Left ventricle myocardium inferior (tissue), 1 donor: ENCODE measurements around the gene PPIL1. TPM values are rescaled to one million over a fixed set of nuclear protein-coding genes. Genes with fewer than 3 reads are reported as not detected.
A peak's percentile ranks its signal among the peaks of the same experiment; 100 is the strongest.

Source experiments
- DNase-seq: peaks from one replicate; pipeline ENCODE4 v3.0.0-alpha.2; 2020
- H3K27ac ChIP-seq: fragments of 200-600 bp; replicated peaks from 2 replicates; pipeline ENCODE4 v1.8.0; 2021
- H3K27me3 ChIP-seq: fragments of 200-600 bp; 2 replicates; pipeline ENCODE4 v1.8.0; 2021; ENCODE audit warnings: low read depth
- H3K36me3 ChIP-seq: fragments of 200-600 bp; 2 replicates; pipeline ENCODE4 v1.8.0; 2021
- H3K4me1 ChIP-seq: fragments of 200-600 bp; 2 replicates; pipeline ENCODE4 v1.8.0; 2021
- H3K4me3 ChIP-seq: fragments of 200-600 bp; 2 replicates; pipeline ENCODE4 v1.8.0; 2021; ENCODE audit warnings: mild to moderate bottlenecking, moderate library complexity
- H3K9me3 ChIP-seq: fragments of 200-600 bp; replicated peaks from 2 replicates; pipeline ENCODE4 v1.8.0; 2021
- intact Hi-C: fragments of 100-400 bp; cut with micrococcal nuclease; formaldehyde crosslinking; loops from one replicate; pipeline ENCODE4 v1.11.0; 2022
- total RNA-seq: library from RNA; stranded (reverse); fragmentation: NEBNext Ultra II Directional; extraction: Animal tissue kit (Norgen Biotek cat#: 25700); gene quantifications from one replicate; pipeline ENCODE4 v1.2.1, GENCODE V29; 2021
- TF ChIP-seq, protein P1 (sequence below): fragments of 200-600 bp; IDR thresholded peaks from 2 replicates; pipeline ENCODE4 v1.8.0; 2021; ENCODE audit warnings: antibody characterized with exemption, mild to moderate bottlenecking, borderline replicate concordance
- donor health status: DM: no; HTN: yes; CAD: no; lungs with severe emphysema.

PPIL1 gene
- total RNA-seq, 1 donor from 2014 or later, result 69.1 TPM

DNA sequence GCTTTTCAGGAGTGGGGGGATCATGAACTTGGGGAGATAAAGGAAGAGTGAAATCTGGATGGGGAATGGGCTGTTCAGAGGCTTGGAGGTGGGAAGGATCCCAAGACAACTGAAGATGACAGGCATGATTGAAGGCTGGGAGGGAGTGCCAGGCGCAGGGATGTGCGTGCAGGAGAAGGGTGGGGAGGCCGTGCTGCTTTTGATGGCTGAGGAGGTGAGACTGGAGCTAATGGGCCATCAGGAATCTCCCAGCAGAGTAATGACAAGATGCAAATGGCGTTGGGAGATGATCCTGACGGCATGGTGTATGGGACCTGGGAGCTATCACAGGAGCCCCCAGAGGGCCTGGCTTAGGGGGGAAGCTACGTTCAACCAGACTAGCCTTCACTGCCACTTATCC, 36.9 kb downstream of the PPIL1 start:
- H3K27ac ChIP-seq, result peak overlapping the region; percentile 92

DNA sequence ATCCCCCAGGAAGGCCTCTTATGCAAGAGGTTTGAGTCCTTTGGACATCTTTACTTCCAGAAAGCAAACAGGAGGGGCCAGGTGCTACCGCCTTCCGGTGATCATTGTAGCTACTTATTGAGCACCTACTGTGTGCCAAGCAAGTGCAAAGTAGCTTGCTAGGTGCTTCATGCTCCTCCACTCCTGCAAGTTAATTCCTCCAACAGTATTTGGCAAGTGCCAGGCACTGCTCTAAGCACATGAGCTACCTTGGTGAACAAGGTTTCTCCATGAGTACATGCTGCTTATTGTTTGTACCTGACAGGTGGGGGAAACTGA, 37.6 kb downstream of the PPIL1 start:
- DNase-seq, result no peak
- no peak overlapping the region for H3K4me3 ChIP-seq
- peaks cover 20% of the 10 kb centered on the region for H3K27me3 ChIP-seq
- TF ChIP-seq, protein P1, sequence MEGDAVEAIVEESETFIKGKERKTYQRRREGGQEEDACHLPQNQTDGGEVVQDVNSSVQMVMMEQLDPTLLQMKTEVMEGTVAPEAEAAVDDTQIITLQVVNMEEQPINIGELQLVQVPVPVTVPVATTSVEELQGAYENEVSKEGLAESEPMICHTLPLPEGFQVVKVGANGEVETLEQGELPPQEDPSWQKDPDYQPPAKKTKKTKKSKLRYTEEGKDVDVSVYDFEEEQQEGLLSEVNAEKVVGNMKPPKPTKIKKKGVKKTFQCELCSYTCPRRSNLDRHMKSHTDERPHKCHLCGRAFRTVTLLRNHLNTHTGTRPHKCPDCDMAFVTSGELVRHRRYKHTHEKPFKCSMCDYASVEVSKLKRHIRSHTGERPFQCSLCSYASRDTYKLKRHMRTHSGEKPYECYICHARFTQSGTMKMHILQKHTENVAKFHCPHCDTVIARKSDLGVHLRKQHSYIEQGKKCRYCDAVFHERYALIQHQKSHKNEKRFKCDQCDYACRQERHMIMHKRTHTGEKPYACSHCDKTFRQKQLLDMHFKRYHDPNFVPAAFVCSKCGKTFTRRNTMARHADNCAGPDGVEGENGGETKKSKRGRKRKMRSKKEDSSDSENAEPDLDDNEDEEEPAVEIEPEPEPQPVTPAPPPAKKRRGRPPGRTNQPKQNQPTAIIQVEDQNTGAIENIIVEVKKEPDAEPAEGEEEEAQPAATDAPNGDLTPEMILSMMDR, result no peak
- no peaks in the 10 kb centered on the region for H3K36me3 ChIP-seq
- H3K4me1 ChIP-seq, result peaks cover 60% of the 10 kb centered on the region
- H3K27ac ChIP-seq, result peak overlapping the region; percentile 92
- H3K9me3 ChIP-seq, result no peaks in the 10 kb centered on the region
- intact Hi-C loops, result loop anchor here (10.0 kb wide), 1 partner anchor 222 kb away; no protein-coding TSS in a partner anchor

More for the DNA sequence above, 36.9 kb downstream of the PPIL1 start:
- H3K27me3 ChIP-seq, result peaks cover 20% of the 10 kb centered on the region
- H3K4me1 ChIP-seq, result peaks cover 60% of the 10 kb centered on the region
- TF ChIP-seq, protein P1, result no peak
- H3K4me3 ChIP-seq, result peak overlapping the region; percentile 63
- DNase-seq, result no peak
- no peaks in the 10 kb centered on the region for H3K9me3 ChIP-seq
- intact Hi-C loops, result loop anchor here (10.0 kb wide), 1 partner anchor 223 kb away; no protein-coding TSS in a partner anchor
- no peaks in the 10 kb centered on the region for H3K36me3 ChIP-seq

DNA sequence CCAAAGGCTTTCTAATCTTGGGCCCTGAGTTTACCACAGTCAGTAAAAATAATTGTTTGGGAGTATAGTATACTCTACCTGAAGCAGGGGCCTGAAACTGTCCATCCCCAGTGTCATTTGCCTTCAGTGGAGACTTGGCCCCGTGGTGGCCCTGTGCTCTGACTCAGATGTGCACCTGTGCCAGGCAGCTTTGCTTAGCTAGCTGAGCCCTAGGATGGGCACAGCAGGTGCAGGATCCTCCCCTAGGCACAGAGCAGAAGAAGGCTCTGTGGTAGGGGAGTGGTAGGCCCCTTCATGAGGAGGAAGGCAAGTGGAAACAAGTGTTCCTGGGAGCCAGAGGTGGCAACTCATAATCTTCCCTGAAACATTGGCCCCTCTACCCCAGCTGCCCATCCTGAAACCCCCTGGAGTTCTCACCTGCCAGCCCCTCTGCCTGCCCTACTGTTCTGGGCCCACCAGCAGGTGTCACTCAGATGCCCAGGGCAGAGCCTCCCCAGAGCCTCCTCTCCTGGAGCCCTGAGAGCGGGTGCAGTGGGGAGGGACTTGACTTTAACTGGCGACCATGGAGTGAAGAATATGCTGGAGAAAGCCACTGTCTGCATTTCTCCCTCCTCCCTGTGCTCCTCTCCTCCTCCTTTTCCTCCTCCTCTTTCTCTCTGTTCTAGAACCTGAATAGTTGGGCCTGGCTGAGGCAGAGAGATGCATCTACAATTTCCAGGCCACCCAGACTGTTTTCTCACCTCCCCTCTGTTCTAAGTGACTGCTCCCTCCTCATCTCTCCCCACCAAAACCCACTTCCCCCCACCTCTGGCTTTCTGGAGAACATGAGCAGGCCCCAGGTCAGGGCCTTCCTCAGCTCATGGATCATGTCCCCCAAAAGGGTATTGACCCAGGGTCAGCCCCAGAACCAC, 38.2 kb downstream of the PPIL1 start:
- Histone ChIP-seq H3K27me3 (peaks cover 20% of the 10 kb centered on the region), H3K36me3 (no peaks in the 10 kb centered on the region), H3K4me3 (no peak overlapping the region), H3K27ac (peak overlapping the region; percentile 92), H3K4me1 (peaks cover 62% of the 10 kb centered on the region), H3K9me3 (no peaks in the 10 kb centered on the region)
- DNase-seq, result no peak
- TF ChIP-seq, protein P1, result peak; percentile 26
- intact Hi-C loops, result loop anchor here (10.0 kb wide), 1 partner anchor 222 kb away; no protein-coding TSS in a partner anchor

DNA sequence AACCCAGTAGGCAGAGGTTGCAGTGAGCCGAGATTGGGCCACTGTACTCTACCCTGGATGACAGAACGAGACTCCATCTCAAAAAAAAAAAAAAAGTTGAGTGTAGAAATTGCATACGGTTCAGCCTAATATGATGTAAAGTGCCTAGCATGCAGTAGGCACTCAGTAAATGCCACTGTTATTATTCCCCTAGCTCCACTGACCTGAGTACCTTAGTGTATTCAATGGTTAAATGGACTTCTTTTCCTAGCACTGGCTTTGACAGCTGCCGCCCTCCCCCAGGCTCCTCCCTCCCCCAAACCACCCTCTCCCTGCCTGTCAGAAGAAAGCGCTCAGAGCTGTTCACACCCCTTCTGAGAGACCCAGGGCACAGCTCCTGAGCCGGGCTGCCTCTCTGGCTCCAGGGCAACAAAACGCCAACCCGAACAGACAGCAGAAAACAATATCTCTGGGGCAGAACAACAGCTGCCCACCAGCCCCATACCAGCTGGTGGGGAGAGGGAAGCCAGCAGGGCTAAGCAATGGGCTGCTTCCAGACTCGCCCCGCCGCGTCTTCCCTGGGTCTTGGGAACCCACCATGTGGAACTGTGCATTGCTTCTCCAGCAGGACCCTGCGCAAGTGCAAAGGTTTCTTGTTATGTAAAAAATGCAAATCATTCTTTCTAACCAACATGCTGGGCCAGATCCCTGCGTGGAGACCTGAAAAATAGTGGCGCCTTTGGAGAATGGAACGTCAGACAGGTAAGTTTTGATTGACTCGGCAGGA, 39.8 kb downstream of the PPIL1 start:
- peak overlapping the region; percentile 46 for H3K4me3 ChIP-seq
- peaks cover 62% of the 10 kb centered on the region for H3K4me1 ChIP-seq
- TF ChIP-seq, protein P1, result no peak
- intact Hi-C loops, result loop anchor here (10.0 kb wide), 1 partner anchor 220 kb away; no protein-coding TSS in a partner anchor
- H3K27me3 ChIP-seq, result peaks cover 10% of the 10 kb centered on the region
- H3K27ac ChIP-seq, result peak overlapping the region; percentile 92
- DNase-seq, result no peak
- no peaks in the 10 kb centered on the region for H3K36me3 ChIP-seq
- H3K9me3 ChIP-seq, result no peaks in the 10 kb centered on the region

DNA sequence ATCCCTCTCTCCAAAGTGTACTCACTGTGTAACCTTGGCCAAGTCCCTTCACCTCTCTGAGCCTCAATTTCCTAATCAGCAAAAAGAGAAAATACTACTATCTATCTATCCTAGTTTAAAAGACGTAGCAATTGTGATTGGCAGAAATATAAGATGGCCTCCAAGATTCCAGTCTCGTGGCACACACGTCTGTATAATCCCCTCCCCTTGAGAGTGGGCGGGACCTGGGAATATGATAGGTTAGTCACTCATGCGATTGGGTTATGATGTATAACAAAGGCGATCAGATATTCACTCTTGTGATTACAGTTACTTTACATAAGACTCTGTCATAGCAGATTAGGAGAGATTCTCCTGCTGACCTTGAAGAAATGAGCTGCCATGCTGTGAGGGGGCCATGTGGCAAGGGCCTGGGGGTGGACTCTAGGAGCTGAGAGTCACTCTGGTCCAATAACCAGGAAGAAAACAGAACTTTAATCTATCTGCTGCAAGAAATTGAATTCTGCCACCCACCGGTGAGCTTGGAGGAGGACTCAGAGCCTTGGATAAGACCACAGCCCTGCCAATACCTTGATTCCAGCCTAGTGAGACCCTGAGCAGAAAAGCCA, 41.3 kb downstream of the PPIL1 start:
- intact Hi-C loops, result loop anchor here (10.0 kb wide), 1 partner anchor 218 kb away; no protein-coding TSS in a partner anchor
- Histone ChIP-seq H3K4me3 (no peak overlapping the region), H3K27me3 (no peaks in the 10 kb centered on the region), H3K9me3 (no peaks in the 10 kb centered on the region), H3K36me3 (no peaks in the 10 kb centered on the region), H3K27ac (peak overlapping the region; percentile 1), H3K4me1 (peaks cover 65% of the 10 kb centered on the region)
- TF ChIP-seq, protein P1, result no peak
- DNase-seq, result no peak
